Measurements from ENCODE around the gene FALEC. TPM values are rescaled to one million over a fixed set of nuclear protein-coding genes. Genes with fewer than 3 reads are reported as not detected.

FALEC gene
- total and polyA plus RNA-seq, 9 of the 15 experiments (the other 6 are each of a cell fraction or from before 2014, with no cell fraction given) = 0.15 to 1.8 (median 0.53) TPM; not detected in 5

- peaks cover 31 to 85% of the 10 kb centered on the region in 2 experiments for H3K4me1 ChIP-seq (replicated peaks in 1 of 2; ENCODE audit: control insufficient read depth in 2 of 2, insufficient read depth in 2 of 2, low read length in 2 of 2)
- peaks cover 56% of the 10 kb centered on the region for H3K79me2 ChIP-seq (ENCODE audit: control insufficient read depth, insufficient read depth, low read length)
- peak; percentile 16; the same call in 1 of the 2 replicates for TF ChIP-seq POLR2AphosphoS5 (IDR thresholded peaks at IDR 0.05; ENCODE audit: control insufficient read depth, insufficient read depth, low read depth, low read length)
- TF ChIP-seq EGR1 (conservative IDR thresholded peaks at IDR 0.05) = no peak
- TF ChIP-seq RAD21 (CRISPR knock-in tag; conservative IDR thresholded peaks at IDR 0.05 in 1 of 2, IDR thresholded peaks at IDR 0.05 in 1 of 2) = no peak
- TF ChIP-seq RBFOX2 (IDR thresholded peaks at IDR 0.05; ENCODE audit: low read depth, low read length) = peak; percentile 75
- TF ChIP-seq POLR2B (IDR thresholded peaks at IDR 0.05; ENCODE audit: low read depth, partially characterized antibody) = peak; percentile 21
- TF ChIP-seq POLR2G (IDR thresholded peaks at IDR 0.05; ENCODE audit: low read depth, low read length) = peak; percentile 72
- TF ChIP-seq GTF2A2 (tag; IDR thresholded peaks at IDR 0.05) = no peak
- TF ChIP-seq RBM17 (IDR thresholded peaks at IDR 0.05; ENCODE audit: borderline replicate concordance, low read depth, low read length) = no peak
- TF ChIP-seq POLR2A (conservative IDR thresholded peaks at IDR 0.05) = peak; percentile 34; the same call in 1 of the 2 replicates
- H3K4me3 ChIP-seq = no peak overlapping the region
- H3K27ac ChIP-seq (ENCODE audit: extremely low read depth, low read depth, low read length) = no peak overlapping the region
- H3K9me3 ChIP-seq (replicated peaks; ENCODE audit: control insufficient read depth, insufficient read depth, low read depth, low read length) = no peaks in the 10 kb centered on the region
- H3K27me3 ChIP-seq (ENCODE audit: control insufficient read depth in 2 of 2, insufficient read depth in 2 of 2, low read length in 2 of 2) = no peaks in the 10 kb centered on the region
- DNase-seq (ENCODE audit: extremely low read depth in 1 of 4, low spot score in 3 of 4) = no peak
- H3K36me3 ChIP-seq (ENCODE audit: control insufficient read depth, insufficient read depth, low read length) = peaks cover 85% of the 10 kb centered on the region
- no peak for FAIRE-seq
- peaks cover under 1% of the 10 kb centered on the region for H3K9me1 ChIP-seq (ENCODE audit: control insufficient read depth, insufficient read depth, low read length)
- no peak overlapping the region for H3K9ac ChIP-seq (ENCODE audit: insufficient read depth in 1 of 2, low read depth in 2 of 2, low read length in 2 of 2)
- ChIA-PET POLR2A (interaction anchor here (0.7 to 2.7 kb wide), 8 partner anchors 9 to 448 kb away, joined by 3 to 12 read pairs (median 3); partner anchors contain the start of gene GOLPH3L), CTCF (ENCODE audit: low intra/inter-chr PET ratio) (no interaction called here)
- peaks cover 19% of the 10 kb centered on the region for H4K20me1 ChIP-seq (replicated peaks; ENCODE audit: control insufficient read depth, insufficient read depth, low read length)
- no TSS peak for BruUV-seq (replicated peaks)
- no peak overlapping the region for H3K4me2 ChIP-seq (ENCODE audit: insufficient read depth, low read length)
- in situ Hi-C loops (cut with MboI) = no loop called here
- intact Hi-C loops (cut with micrococcal nuclease) = no loop called here
- H2AFZ ChIP-seq (ENCODE audit: low read depth, low read length) = no peak overlapping the region
- ATAC-seq = no peak
- WGBS (ENCODE audit: insufficient coverage, low coverage, missing lambda C conversion rate) = 89% methylated on average over 14 of the region's 15 CpGs
Measured at GRCh38 chr1:150557813-150558212, 42.3 kb downstream of the FALEC start.

Measured in K562 (cell line).